HCT116 (cell line): ENCODE data around the gene PGAP6.

ENCODE experiments used
- CEBPB ChIP-seq: IDR thresholded peaks from 2 replicates; pipeline ENCODE4 v1.6.1; 2012; ENCODE audit warnings: low read depth
- EZH2 ChIP-seq: fragments of 200-600 bp; sonication (generic); IDR thresholded peaks from 2 replicates; pipeline ENCODE4 v1.6.1; 2017; ENCODE audit warnings: antibody characterized with exemption, mixed run types
- EZH2phosphoT487 ChIP-seq: fragments of 200-600 bp; IDR thresholded peaks from 2 replicates; pipeline ENCODE4 v1.6.1; 2018; ENCODE audit warnings: antibody characterized with exemption, borderline replicate concordance
- JUND ChIP-seq: IDR thresholded peaks from 2 replicates; pipeline ENCODE4 v1.6.1; 2012
- POLR2A ChIP-seq: IDR thresholded peaks from 2 replicates; pipeline ENCODE4 v1.7.0; 2011; ENCODE audit warnings: borderline replicate concordance; ENCODE audit not compliant: insufficient read depth, insufficient read length; ENCODE audit errors: extremely low read depth
- POLR2AphosphoS5 ChIP-seq: IDR thresholded peaks from 2 replicates; pipeline ENCODE4 v1.6.1; 2011; ENCODE audit warnings: mild to moderate bottlenecking, low read depth, low read length, moderate library complexity
- RAD21 ChIP-seq: IDR thresholded peaks from 2 replicates; pipeline ENCODE4 v1.6.1; 2012; ENCODE audit warnings: low read depth, mild to moderate bottlenecking
- SIN3A ChIP-seq: IDR thresholded peaks from 2 replicates; pipeline ENCODE4 v1.6.1; 2012; ENCODE audit warnings: low read depth
- SRF ChIP-seq: IDR thresholded peaks from 2 replicates; pipeline ENCODE4 v1.6.1; 2012; ENCODE audit warnings: low read depth
- YY1 ChIP-seq: IDR thresholded peaks from 2 replicates; pipeline ENCODE4 v1.6.1; 2011; ENCODE audit warnings: low read length, low read depth, moderate library complexity, mild to moderate bottlenecking; ENCODE audit not compliant: insufficient replicate concordance; ENCODE audit errors: extremely low read depth
- TF ChIP-seq, protein P1 (sequence below), 3 experiments: fragments of 200-600 bp in 1 of 3; sonication (generic) in 1 of 3; IDR thresholded peaks in 2 of 3; conservative IDR thresholded peaks in 1 of 3; 2 replicates each; pipeline ENCODE4 v1.5.1; 2012 to 2017; ENCODE audit warnings: low read depth in 2 of 3, low read length in 2 of 3, antibody characterized with exemption in 1 of 3, borderline replicate concordance in 1 of 3, control low read depth in 1 of 3, mild to moderate bottlenecking in 1 of 3, mixed read lengths in 1 of 3, mixed run types in 1 of 3, moderate library complexity in 1 of 3; ENCODE audit not compliant: insufficient read depth in 1 of 3
- TF ChIP-seq, protein P2 (sequence below): IDR thresholded peaks from 2 replicates; pipeline ENCODE4 v1.6.1; 2012
- TF ChIP-seq, protein P3 (sequence below): IDR thresholded peaks from 2 replicates; pipeline ENCODE4 v1.6.1; 2012
- TF ChIP-seq, protein P4 (sequence below): IDR thresholded peaks from 2 replicates; pipeline ENCODE4 v1.6.1; 2011; ENCODE audit warnings: mild to moderate bottlenecking, low read length, moderate library complexity; ENCODE audit not compliant: insufficient replicate concordance; ENCODE audit errors: extremely low read depth

DNA sequence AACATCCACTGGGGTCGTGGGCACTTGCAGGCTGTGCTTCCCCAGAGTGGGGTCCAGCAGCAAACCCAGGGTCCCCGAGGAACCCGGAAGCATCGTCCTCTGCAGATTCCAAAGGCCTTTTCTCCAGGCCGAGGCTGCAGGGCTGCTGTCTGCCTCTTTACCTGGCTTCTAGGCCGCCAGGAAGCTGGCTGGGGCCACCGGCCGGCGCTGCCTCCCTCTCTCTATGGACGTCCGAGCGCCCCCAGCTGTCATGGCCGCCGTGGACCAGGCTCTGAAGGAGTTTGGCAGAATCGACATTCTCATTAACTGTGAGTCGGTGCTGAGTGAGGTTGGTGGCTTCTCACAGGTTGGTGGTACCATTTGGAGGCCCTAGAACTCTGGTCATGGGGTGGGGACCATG lies 25.5 kb upstream of the PGAP6 start:
- TF ChIP-seq SRF: no peak
- TF ChIP-seq, protein P1, sequence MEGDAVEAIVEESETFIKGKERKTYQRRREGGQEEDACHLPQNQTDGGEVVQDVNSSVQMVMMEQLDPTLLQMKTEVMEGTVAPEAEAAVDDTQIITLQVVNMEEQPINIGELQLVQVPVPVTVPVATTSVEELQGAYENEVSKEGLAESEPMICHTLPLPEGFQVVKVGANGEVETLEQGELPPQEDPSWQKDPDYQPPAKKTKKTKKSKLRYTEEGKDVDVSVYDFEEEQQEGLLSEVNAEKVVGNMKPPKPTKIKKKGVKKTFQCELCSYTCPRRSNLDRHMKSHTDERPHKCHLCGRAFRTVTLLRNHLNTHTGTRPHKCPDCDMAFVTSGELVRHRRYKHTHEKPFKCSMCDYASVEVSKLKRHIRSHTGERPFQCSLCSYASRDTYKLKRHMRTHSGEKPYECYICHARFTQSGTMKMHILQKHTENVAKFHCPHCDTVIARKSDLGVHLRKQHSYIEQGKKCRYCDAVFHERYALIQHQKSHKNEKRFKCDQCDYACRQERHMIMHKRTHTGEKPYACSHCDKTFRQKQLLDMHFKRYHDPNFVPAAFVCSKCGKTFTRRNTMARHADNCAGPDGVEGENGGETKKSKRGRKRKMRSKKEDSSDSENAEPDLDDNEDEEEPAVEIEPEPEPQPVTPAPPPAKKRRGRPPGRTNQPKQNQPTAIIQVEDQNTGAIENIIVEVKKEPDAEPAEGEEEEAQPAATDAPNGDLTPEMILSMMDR (IDR thresholded peaks at IDR 0.05 in 2 of 3, conservative IDR thresholded peaks at IDR 0.05 in 1 of 3; ENCODE audit: borderline replicate concordance in 1 of 3, insufficient read depth in 1 of 3, low read depth in 2 of 3, low read length in 2 of 3): no peak
- no peak for TF ChIP-seq POLR2A
- no peak for TF ChIP-seq POLR2AphosphoS5
- no peak for TF ChIP-seq EZH2
- no peak for TF ChIP-seq SIN3A
- TF ChIP-seq, protein P2, sequence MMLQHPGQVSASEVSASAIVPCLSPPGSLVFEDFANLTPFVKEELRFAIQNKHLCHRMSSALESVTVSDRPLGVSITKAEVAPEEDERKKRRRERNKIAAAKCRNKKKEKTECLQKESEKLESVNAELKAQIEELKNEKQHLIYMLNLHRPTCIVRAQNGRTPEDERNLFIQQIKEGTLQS: no peak
- no peak for TF ChIP-seq CEBPB
- TF ChIP-seq RAD21: no peak
- no peak for TF ChIP-seq EZH2phosphoT487
- TF ChIP-seq YY1: no peak
- TF ChIP-seq, protein P3, sequence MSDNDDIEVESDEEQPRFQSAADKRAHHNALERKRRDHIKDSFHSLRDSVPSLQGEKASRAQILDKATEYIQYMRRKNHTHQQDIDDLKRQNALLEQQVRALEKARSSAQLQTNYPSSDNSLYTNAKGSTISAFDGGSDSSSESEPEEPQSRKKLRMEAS: no peak
- TF ChIP-seq, protein P4, sequence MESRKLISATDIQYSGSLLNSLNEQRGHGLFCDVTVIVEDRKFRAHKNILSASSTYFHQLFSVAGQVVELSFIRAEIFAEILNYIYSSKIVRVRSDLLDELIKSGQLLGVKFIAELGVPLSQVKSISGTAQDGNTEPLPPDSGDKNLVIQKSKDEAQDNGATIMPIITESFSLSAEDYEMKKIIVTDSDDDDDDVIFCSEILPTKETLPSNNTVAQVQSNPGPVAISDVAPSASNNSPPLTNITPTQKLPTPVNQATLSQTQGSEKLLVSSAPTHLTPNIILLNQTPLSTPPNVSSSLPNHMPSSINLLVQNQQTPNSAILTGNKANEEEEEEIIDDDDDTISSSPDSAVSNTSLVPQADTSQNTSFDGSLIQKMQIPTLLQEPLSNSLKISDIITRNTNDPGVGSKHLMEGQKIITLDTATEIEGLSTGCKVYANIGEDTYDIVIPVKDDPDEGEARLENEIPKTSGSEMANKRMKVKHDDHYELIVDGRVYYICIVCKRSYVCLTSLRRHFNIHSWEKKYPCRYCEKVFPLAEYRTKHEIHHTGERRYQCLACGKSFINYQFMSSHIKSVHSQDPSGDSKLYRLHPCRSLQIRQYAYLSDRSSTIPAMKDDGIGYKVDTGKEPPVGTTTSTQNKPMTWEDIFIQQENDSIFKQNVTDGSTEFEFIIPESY: no peak
- no peak for TF ChIP-seq JUND
